HG03571 (cell line): ENCODE results near the gene PDE1C.
"Not testable (repeated sequence)": the region's sequence is repeated elsewhere in the genome, so short reads cannot be mapped to it uniquely, and the experiment has no call there.

Experiments
- ATAC-seq: cut with Tn5 transposase; IDR thresholded peaks from one replicate; pipeline ENCODE4 v1.9.1; 2021; ENCODE audit not compliant: unreplicated experiment

The PDE1C gene

DNA sequence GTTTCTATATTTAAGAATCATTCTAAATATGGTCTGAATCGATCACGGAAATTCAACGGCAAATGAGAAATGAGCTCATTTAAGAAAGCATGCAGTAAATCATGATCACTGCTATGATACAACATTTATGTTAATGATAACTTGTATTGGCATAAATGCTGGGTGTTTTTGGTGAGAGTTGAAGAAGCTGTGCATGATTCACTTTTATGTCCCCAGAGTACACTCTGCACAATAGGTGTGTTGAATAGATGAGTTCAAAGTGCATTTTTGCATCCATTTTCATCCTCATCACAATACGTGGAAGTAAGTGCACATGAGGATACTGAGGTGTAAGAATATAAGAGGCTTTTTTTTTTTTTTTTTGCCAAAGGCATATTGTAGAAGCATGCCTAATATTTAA lies 213.9 kb downstream of the PDE1C start:
- ATAC-seq = no peak

DNA sequence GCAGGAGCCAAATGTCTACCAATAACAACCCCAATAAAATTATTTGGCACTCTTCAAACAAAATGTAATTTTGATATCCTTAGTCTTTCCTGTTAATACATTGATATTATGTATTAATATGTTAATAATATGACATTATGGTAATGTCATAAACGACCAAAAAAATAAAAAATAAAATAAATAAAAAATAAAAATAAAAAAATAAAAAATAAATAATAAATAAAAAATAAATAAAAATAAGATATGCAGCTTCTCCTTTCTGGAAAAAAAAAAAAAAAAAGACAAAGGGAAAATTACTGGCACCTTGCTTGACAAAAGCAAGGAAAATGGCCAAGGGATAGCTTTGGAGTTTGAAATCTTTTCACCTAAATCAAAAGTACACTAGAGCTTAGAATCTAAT lies 214.7 kb downstream of the PDE1C start:
- ATAC-seq = no peak

DNA sequence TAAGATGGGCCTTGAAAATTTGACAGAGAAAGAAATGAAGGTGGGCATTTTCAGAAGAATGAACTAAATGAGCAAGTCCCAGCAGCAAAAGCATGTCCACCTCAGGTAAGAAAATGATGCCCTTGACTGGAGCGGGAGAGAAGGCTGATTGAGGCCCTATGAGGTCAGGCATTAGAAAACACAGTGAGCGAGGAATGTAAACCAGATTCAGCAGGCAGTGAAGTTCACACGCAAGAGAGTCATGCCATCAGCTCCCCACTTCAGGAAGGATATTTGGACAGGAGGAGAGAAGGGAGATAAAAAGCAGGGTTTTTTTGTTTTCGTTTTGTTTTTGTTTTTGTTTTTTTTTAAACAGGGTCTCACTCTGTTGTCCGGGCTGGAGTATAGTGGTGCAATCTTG lies 216.8 kb downstream of the PDE1C start:
- no peak for ATAC-seq

DNA sequence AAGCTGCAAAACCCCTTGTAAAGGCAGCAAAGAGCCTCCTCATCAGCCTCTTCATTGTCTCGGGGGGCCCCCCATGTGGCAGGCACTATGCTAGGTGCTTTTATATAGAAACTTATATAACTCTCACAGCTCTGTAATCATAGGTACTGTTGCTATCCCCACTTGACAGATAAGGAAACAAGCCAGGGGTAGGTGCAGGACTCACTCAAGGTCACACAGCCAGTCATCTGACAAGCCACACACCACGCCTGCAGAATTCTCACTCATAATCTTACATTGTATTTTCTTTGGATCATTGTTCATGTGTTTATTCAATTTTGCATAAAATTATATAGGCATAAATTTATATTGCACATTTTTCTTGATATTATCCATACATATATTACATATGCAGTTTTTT lies 217.7 kb downstream of the PDE1C start:
- ATAC-seq = no peak

DNA sequence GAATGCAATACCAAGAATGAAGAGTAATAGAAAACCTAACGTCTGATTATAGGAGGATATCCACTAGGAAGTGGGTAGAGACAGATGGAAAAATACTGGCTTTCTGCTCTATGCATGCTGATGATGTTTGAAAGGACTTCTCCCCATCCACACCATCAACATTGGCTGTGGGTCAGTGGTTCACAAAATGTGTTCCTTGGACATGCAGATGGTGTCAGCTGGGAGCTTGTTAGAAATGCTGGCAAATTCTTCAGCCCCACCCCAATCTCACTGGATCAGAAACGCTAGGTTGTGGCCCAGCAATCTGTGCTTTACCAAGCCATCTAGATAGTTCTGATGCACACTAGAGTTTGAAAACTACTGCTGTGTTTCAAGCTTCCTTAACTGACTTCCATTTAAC lies 219.1 kb downstream of the PDE1C start:
- ATAC-seq = no peak

DNA sequence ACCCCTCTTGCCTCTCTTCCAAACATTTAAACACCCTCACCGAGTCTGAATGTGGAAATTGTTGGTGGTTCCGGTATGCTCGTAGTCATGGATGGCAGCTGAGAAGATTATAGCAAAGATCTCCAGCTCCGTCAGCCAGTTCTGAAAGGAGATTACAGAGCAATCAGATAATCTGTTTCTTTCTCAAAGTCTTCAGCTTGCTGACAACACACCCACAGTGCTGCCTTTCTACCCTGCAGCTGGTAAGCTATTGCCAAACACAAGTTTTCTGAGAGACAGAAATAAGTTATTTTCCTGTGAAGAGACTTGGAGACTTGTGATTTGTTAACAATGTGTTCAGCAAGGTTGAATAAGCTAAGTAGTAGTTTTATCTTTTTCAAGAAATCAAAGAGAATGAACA lies 219.6 kb downstream of the PDE1C start:
- no peak for ATAC-seq

DNA sequence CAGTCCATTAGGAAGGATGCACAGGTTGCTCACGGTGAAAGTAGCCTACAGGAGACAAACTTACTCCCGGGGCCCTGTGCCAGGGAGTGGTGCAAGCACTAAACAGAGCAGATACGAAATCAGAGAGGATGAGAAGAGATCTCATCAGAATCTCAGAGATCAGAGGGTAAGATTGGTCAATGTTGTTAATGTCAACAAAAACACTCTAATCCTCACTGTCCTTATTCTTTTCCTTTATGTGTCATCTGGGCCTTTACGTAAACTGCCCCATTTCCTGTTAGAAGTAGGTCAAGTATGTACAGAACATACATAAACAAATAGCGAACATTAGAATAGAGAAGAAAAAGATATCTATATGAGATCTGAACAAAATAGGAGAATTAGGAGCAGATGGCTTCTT lies 220.1 kb downstream of the PDE1C start:
- no peak for ATAC-seq

DNA sequence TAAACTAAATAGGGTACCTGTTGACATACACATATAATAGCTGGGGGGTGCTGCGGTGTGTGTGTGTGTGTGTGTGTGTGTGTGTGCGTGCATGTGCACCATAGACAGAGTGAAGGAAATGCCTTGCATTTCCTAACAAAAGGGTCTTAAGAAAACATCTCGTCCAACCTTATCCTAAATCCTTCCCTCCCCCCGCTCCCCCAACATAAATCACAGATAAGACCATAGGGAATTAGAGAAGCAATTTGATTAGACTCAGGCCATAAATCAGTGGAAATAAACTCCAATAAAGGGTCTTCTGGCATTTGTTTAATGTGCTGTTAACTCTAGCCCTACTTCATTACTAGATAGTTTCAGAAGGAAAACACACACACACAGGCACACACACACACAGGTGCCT lies 234.7 kb downstream of the PDE1C start:
- no peak for ATAC-seq

DNA sequence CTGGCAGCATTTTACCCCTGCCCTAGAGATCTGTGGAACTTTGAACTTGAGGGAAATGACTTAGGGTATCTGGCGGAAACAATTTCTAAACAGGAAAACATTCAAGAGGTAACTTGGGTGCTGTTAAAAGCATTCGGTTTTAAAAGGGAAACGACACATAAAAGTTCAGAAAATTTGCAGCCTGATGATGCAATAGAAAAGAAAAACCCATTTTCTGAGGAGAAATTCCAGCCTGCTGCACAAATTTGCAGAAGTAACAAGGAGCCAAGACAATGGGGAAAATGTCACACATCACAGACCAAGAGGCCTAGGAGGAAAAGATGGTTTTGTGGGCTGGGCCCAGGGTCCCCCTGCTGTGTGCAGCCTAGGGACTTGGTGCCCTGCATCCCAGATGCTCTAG lies 236.6 kb downstream of the PDE1C start:
- ATAC-seq = not testable (repeated sequence)

DNA sequence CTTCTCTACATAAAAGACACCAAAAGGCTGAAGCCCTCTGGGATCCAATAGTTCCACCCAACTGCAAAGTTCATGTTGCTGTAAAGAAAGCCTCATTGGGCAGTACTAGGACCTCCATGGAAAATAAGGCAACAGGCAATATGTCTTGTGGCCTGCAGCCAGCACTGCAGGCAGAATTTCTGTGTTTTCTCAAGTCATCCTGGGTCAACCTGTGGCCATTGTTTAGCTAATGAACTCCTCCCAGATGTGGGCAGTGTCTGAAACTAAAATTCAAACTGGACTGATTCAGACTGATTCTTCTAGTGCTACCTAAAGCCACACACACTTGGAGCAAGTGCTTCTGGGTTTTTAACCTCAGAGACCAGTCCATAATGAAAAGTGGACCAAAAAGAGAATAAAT lies 241.7 kb downstream of the PDE1C start:
- no peak for ATAC-seq

DNA sequence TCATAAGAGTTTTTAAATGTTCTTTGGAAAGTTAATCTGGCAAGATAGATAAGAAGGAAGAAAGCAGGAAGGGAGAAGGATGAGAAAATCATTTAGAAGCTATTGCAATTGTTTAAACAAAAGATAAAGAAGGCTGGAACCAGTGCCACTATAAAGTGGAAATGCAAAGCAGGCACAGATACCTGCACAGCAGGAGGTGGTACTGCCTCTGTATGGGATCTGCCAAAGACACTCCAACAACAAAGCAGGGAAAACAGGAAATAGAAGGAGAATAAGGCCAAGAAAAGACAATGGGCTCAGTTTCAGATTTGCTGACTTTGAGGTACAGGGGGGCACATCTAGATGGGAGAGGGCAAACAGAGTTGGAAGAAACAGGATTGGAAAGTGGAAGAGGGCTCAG lies 244.6 kb downstream of the PDE1C start:
- no peak for ATAC-seq

DNA sequence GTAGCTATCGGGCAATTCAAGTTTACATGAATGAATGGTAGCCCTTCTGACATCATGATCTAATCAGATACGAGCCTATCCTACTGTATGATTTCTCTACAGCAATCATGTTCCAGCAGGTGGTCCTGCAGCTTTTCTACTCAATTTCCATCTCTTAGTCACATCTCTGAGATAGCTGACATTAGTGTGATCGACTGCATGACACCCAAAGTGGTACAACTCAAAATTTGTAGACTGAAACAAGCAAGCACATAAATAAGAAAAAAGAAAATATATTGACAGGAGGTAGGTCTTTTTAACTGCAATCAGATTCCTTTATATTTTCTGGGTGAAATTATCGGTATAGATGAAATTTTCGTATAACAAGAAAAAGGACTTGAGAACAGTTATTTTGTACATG lies 251.2 kb downstream of the PDE1C start:
- no peak for ATAC-seq

DNA sequence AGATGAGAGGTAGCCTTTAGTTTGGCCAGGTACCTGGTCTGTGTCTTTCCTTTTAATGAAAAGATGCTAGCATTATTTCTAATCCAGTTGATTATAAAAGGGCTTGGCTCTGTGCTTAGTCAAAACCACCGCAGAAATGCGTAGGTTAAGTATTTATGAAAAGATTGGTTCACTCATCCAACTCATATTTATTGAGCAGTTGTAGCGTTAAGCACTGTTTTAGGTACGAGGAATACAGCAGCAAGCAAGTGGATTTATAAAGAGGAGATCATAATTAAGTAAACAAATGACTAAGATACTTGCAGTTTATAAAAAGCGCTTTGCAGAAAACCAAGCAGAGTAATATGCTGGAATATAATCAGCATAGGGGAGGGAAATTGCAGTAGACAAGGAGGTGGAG lies 253.4 kb downstream of the PDE1C start:
- no peak for ATAC-seq

DNA sequence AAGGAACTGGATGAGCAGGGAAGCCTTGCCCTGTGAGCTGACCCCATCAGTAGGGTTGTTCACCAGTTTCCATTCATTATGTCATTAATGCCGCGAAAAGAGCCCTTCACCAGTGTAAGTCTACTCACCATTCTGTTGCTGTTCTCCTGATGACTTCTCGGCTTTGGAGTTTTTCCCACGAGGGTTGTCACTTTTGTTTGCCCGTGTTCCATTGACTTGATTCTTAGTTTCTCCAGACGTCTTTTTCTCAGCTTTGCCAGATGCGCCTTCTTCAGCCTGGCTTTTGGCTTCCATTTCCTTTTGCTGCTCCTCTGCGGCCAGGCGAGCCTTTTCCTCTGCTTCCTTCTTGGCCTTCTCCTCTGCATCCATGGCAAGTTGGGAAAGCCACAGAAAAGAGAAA lies 254.4 kb downstream of the PDE1C start:
- no peak for ATAC-seq

DNA sequence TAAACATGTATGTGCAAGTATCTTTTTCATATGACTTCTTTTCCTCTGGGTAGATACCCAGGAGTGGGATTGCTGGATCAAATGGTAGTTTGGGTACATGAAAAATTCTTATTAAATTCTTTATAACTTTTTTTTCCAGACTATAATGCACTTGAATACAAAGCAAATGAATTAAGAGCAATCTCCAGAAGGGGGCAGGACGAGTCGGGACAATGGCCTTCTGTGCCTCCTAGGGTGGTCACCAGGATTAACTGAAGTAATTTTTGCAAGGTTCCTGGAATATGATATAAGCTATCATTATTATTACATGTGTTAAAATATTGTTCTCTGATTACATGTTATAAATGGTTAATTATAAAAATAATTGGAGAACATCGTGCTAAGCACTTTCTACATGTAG lies 256.0 kb downstream of the PDE1C start:
- no peak for ATAC-seq

DNA sequence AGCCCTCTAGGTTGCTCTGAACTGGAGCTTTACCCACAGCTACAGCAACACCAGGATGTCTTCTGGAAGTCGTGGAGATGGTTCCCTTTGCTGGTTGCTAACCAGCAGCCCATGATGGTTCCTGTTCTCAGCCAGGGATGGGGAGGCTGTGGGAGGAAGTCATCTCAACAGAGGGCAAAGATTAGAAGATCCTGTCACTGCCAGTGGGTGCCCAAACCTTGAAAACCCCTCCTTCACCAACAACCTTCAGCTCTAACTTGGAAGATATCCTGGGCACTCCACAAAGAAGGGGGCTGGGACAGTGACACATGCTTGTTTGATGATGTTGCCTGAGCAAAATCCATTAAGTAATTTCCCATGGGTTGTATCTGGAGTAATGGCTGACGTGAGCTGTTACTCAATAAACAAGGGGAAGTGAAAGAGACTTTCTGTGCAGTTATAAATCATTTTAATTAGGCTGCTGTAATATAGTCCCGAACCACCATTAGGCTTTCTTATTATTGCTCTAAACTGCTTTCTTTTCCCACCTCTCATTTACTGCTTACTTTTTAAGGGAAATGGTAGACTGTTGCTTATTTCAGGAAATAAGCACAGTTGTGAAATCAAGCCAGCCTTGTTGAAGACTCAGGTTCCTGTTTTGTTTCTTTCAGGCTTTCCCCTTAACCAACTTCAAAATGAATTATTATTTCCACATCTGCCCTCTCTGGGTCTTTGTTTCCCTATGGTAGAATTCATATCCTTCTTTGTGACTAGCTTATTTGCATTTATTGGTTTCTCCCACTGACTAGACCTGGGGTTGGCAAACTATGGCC lies 258.4 kb downstream of the PDE1C start:
- ATAC-seq = peak; percentile 58

DNA sequence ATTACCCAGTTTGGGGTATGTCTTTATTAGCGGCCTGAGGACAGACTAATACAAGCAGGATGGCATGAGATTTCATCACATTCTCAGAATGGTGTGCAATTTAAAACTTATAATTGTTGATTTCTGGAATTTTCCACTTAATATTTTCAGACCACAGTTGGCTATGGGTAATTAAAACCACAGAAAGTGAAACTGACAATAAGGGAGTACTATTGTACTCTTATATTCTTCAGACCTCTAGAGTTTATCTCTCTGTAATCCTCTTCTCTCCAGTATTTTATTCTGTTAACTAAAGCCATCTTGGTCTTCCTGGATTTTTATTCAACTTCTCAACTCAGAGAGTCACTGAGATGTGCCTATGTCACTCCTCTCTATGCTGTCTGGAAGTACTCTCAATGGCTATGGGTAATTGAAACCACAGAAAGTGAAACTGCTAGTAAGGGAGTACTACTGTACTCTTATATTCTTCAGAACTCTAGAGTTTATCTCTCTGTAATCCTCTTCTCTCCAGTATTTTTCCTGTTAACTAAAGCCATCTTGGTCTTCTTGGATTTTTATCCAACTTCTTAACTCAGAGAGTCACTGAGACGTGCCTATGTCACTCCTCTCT lies 264.9 kb downstream of the PDE1C start:
- ATAC-seq = peak; percentile 80

DNA sequence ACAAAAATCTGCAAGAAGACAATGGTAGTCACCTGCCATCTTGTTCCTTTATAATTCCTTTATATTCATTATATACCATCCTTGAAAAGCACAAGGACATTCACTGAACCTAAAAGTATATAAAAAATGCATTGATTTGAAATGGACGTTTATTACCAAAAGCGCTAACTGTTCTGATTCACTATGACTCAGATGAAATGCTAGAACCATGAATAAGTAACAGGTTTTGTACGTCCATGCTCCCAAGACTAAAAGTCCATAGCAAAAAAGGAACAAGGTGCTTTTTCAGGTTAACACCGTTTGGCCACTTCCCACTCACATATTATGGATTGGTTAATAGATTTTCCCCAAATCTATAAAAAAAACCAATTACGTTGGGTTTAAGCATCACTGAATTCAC lies 273.8 kb downstream of the PDE1C start:
- ATAC-seq = no peak

DNA sequence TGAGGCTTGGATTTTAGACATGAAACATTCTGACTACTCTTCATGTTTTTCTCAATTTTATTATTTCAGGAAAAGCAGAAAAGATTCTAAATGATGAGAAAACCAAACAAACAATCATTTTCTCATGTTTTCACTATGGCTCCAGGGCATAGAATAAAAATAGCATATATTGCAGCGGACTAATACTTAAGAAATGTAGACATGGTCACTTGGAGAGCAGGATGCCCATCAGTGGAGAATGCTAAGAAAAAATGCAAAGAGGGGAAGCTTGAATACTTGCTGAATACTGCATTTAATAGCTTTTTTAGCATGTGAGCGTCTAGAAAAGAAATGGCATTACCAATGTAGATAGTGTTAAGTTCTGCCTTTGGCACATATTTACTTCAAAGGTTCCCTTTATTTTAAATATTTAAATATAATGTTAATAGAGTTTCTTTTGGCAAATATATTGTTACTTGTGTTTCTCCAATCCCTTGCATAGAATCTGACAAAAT lies 275.3 kb downstream of the PDE1C start:
- no peak for ATAC-seq

DNA sequence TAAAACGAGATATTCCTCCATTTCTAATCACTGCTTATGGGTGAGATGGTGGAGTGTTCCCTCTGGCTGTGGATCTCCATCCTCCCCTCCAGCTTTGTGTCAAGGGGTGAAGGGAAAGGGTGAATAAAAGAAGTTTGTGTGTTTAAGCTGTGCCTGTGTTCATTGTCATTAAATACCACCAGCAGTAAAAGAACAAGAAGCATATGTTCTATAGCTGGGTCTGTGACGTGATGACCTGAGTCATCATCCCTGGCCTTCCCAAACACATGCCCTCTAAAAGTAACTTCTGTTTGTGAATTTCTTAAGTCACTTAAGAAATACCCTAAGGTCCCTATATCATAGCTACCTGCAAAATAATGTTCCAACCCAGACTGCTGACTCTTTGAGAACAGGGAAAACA lies 278.3 kb downstream of the PDE1C start:
- no peak for ATAC-seq

DNA sequence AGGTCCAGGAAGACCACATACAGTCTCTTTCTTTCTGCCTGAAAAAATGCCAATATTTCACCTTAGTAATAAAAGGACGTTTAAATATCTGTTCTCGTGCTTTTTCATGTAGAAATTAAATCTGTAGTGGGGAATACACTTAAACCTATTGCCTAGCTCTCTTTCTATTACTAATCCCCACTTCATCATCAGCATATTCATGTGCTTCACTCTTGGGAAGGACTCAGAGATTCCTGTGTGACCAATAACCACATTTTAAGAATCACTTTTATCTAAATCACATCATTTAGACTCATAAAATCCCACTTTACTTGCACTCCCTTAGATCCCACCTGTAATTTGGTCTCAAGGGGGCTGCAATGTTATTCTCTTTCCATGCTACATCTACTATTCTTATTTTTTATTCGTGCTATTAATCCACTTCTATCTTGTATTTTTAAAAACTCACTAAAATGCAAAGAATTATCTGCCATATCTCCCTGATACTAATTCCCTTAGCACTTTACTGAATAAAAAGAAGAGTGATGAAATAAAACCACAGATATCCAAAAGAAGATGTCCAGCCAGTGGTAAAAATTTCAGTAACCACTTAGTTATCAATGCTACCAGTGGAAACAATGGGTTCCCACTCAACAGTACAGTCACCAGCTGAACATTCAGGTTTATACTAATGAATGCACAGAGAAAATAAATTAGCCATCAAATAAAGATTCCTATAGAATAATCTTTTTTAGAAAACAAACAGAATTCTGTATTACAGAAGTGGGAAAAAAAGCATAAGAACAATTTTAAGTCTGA lies 281.1 kb downstream of the PDE1C start:
- no peak for ATAC-seq

DNA sequence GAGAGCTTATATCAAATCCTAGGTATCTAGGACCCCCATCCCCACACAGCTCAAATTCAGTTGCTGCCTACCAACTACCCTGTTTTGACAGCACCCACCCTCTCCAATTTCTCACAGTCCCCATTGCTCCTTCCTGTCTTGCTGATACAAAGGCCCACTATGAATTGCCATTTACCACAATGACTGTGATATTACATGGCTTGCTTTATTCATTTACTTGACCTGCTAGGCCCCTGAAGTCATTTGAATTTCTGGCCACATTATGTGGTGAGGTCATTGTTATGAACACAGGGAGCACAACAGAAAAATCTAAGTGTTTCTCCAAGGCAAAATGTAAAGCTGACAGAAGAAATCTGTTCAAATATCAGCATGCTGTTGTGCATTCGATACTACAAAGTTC lies 281.8 kb downstream of the PDE1C start:
- peak; percentile 90 for ATAC-seq
